Measurements from ENCODE around the gene IGF2BP3. TPM values are rescaled to one million over a fixed set of nuclear protein-coding genes. Genes with fewer than 3 reads are reported as not detected.

Gene IGF2BP3
- total and polyA plus RNA-seq, 10 of the 15 experiments (the other 5 are each of a cell fraction or from before 2014, with no cell fraction given): 4.6 to 61.2 (median 36.9) TPM

DNA sequence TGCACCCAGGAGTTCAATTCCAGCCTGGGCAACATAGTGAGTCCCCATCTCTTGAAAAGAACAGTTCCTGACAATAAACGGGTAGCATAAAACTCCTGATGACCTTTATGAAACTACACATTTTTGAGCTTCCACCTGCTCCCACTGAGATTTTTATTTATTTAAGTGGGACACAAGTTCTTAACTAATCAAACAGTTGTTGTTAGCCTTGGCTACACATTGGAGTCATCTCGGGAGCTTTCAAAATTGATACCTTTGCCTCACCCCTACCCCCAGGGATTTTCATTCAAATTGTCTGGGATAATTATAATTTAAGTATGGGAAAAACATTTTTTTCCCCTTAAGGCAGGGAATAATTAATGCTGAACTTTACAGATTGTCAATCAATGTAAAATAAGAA lies 131.9 kb downstream of the IGF2BP3 start:
- Histone ChIP-seq H3K27me3 (replicated peaks in 1 of 2; ENCODE audit: control insufficient read depth in 2 of 2, insufficient read depth in 2 of 2, low read length in 1 of 2) (no peaks in the 10 kb centered on the region), H3K27ac (ENCODE audit: control insufficient read depth, insufficient read depth) (no peak overlapping the region), H3K36me3 (ENCODE audit: control insufficient read depth in 2 of 2, insufficient read depth in 2 of 2, low read length in 1 of 2) (peaks cover 3 to 32% of the 10 kb centered on the region in 2 experiments), H3K9ac (ENCODE audit: control insufficient read depth, insufficient read depth, low read length) (no peak overlapping the region), H3K4me1 (ENCODE audit: control insufficient read depth, insufficient read depth, low read length) (no peaks in the 10 kb centered on the region), H3K79me2 (ENCODE audit: control insufficient read depth, insufficient read depth, low read length) (no peaks in the 10 kb centered on the region), H2AFZ (ENCODE audit: control insufficient read depth, low read depth, low read length) (no peak overlapping the region), H3K9me3 (replicated peaks; ENCODE audit: control insufficient read depth, insufficient read depth, low read length) (no peaks in the 10 kb centered on the region), H3K4me2 (ENCODE audit: control insufficient read depth, insufficient read depth) (no peak overlapping the region), H3K4me3 (no peak overlapping the region), H4K20me1 (ENCODE audit: control insufficient read depth, insufficient read depth) (no peaks in the 10 kb centered on the region)
- intact Hi-C loops (cut with micrococcal nuclease; ENCODE audit: unreplicated experiment) (no loop called here), in situ Hi-C loops (cut with MboI) (no loop called here)
- FAIRE-seq (no peak), DNase-seq (ENCODE audit: low read depth, low spot score) (no peak), ATAC-seq (no peak)
- CTCF ChIA-PET: no interaction called here
- no peak for TF ChIP-seq ZSCAN29 (IDR thresholded peaks at IDR 0.05)
- TF ChIP-seq, protein P1, sequence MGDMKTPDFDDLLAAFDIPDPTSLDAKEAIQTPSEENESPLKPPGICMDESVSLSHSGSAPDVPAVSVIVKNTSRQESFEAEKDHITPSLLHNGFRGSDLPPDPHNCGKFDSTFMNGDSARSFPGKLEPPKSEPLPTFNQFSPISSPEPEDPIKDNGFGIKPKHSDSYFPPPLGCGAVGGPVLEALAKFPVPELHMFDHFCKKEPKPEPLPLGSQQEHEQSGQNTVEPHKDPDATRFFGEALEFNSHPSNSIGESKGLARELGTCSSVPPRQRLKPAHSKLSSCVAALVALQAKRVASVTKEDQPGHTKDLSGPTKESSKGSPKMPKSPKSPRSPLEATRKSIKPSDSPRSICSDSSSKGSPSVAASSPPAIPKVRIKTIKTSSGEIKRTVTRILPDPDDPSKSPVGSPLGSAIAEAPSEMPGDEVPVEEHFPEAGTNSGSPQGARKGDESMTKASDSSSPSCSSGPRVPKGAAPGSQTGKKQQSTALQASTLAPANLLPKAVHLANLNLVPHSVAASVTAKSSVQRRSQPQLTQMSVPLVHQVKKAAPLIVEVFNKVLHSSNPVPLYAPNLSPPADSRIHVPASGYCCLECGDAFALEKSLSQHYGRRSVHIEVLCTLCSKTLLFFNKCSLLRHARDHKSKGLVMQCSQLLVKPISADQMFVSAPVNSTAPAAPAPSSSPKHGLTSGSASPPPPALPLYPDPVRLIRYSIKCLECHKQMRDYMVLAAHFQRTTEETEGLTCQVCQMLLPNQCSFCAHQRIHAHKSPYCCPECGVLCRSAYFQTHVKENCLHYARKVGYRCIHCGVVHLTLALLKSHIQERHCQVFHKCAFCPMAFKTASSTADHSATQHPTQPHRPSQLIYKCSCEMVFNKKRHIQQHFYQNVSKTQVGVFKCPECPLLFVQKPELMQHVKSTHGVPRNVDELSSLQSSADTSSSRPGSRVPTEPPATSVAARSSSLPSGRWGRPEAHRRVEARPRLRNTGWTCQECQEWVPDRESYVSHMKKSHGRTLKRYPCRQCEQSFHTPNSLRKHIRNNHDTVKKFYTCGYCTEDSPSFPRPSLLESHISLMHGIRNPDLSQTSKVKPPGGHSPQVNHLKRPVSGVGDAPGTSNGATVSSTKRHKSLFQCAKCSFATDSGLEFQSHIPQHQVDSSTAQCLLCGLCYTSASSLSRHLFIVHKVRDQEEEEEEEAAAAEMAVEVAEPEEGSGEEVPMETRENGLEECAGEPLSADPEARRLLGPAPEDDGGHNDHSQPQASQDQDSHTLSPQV (IDR thresholded peaks at IDR 0.05): no peak
- TF ChIP-seq NFXL1 (IDR thresholded peaks at IDR 0.05; ENCODE audit: borderline replicate concordance): no peak
- TF ChIP-seq MYC (IDR thresholded peaks at IDR 0.05; ENCODE audit: insufficient read depth, insufficient read length, insufficient replicate concordance, low read length, severe bottlenecking): no peak
- TF ChIP-seq ZNF274 (IDR thresholded peaks at IDR 0.05; ENCODE audit: insufficient read depth, insufficient read length): no peak
- TF ChIP-seq JUND (IDR thresholded peaks at IDR 0.05; ENCODE audit: low read depth, low read length): no peak
- TF ChIP-seq, protein P2, sequence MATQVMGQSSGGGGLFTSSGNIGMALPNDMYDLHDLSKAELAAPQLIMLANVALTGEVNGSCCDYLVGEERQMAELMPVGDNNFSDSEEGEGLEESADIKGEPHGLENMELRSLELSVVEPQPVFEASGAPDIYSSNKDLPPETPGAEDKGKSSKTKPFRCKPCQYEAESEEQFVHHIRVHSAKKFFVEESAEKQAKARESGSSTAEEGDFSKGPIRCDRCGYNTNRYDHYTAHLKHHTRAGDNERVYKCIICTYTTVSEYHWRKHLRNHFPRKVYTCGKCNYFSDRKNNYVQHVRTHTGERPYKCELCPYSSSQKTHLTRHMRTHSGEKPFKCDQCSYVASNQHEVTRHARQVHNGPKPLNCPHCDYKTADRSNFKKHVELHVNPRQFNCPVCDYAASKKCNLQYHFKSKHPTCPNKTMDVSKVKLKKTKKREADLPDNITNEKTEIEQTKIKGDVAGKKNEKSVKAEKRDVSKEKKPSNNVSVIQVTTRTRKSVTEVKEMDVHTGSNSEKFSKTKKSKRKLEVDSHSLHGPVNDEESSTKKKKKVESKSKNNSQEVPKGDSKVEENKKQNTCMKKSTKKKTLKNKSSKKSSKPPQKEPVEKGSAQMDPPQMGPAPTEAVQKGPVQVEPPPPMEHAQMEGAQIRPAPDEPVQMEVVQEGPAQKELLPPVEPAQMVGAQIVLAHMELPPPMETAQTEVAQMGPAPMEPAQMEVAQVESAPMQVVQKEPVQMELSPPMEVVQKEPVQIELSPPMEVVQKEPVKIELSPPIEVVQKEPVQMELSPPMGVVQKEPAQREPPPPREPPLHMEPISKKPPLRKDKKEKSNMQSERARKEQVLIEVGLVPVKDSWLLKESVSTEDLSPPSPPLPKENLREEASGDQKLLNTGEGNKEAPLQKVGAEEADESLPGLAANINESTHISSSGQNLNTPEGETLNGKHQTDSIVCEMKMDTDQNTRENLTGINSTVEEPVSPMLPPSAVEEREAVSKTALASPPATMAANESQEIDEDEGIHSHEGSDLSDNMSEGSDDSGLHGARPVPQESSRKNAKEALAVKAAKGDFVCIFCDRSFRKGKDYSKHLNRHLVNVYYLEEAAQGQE (IDR thresholded peaks at IDR 0.05; ENCODE audit: low read depth, low read length): no peak
- no peak for TF ChIP-seq CREM (IDR thresholded peaks at IDR 0.05; ENCODE audit: low read depth)
- TF ChIP-seq, protein P3, sequence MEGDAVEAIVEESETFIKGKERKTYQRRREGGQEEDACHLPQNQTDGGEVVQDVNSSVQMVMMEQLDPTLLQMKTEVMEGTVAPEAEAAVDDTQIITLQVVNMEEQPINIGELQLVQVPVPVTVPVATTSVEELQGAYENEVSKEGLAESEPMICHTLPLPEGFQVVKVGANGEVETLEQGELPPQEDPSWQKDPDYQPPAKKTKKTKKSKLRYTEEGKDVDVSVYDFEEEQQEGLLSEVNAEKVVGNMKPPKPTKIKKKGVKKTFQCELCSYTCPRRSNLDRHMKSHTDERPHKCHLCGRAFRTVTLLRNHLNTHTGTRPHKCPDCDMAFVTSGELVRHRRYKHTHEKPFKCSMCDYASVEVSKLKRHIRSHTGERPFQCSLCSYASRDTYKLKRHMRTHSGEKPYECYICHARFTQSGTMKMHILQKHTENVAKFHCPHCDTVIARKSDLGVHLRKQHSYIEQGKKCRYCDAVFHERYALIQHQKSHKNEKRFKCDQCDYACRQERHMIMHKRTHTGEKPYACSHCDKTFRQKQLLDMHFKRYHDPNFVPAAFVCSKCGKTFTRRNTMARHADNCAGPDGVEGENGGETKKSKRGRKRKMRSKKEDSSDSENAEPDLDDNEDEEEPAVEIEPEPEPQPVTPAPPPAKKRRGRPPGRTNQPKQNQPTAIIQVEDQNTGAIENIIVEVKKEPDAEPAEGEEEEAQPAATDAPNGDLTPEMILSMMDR (IDR thresholded peaks at IDR 0.05 in 2 of 3, conservative IDR thresholded peaks at IDR 0.05 in 1 of 3; ENCODE audit: control insufficient read depth in 2 of 3, extremely low read depth in 1 of 3, insufficient read depth in 1 of 3, low read depth in 3 of 3, low read length in 3 of 3): no peak
- TF ChIP-seq PML (IDR thresholded peaks at IDR 0.05; ENCODE audit: low read length): no peak
- no peak for TF ChIP-seq ZNF622 (IDR thresholded peaks at IDR 0.05)
- no peak for TF ChIP-seq BACH1 (IDR thresholded peaks at IDR 0.05; ENCODE audit: borderline replicate concordance)
- no peak for TF ChIP-seq MEF2A (IDR thresholded peaks at IDR 0.05; ENCODE audit: insufficient read depth, low read depth, low read length)
- no peak for TF ChIP-seq HDAC6 (IDR thresholded peaks at IDR 0.05; ENCODE audit: unreplicated experiment)
- TF ChIP-seq RAD51 (IDR thresholded peaks at IDR 0.05): no peak
- TF ChIP-seq CHD2 (IDR thresholded peaks at IDR 0.05; ENCODE audit: borderline replicate concordance, low read depth, low read length): no peak
- RAD21 ChIA-PET (ENCODE audit: unreplicated experiment): interaction anchor here (1.6 to 1.9 kb wide), 2 partner anchors 11 to 19 kb away, joined by 5 to 6 read pairs; no protein-coding TSS in a partner anchor
- BruUV-seq (replicated peaks): no TSS peak
- SMC1A ChIA-PET (ENCODE audit: uncharacterized antibody, unreplicated experiment): interaction anchor here (0.7 to 1.5 kb wide), 2 partner anchors 13 to 34 kb away, joined by 3 to 4 read pairs; no protein-coding TSS in a partner anchor
- 100% methylated on average over 2 of the region's 2 CpGs for WGBS (ENCODE audit: insufficient coverage, insufficient replicate concordance, low lambda C conversion rate, missing lambda C conversion rate)
- POLR2A ChIA-PET: interaction anchor here (1.1 kb wide), 1 partner anchor 11 kb away, joined by 3 read pairs; no protein-coding TSS in a partner anchor

Measured in GM12878 (cell line).